ENCODE results near the gene NCOR1. TPM values are rescaled to one million over a fixed set of nuclear protein-coding genes. Genes with fewer than 3 reads are reported as not detected.

NCOR1 gene
- total and polyA plus RNA-seq, 9 of the 15 experiments (the other 6 are each of a cell fraction or from before 2014, with no cell fraction given) = 20.2 to 66.5 (median 50.9) TPM

- TF ChIP-seq YY1 (IDR thresholded peaks at IDR 0.05; ENCODE audit: borderline replicate concordance in 1 of 3, control insufficient read depth in 1 of 3, extremely low read depth in 1 of 3, insufficient read depth in 3 of 3, insufficient read length in 1 of 3, insufficient replicate concordance in 2 of 3, low read depth in 1 of 3, low read length in 2 of 3) = peak; percentile 42 to 92 (median 86)
- TF ChIP-seq TARDBP (IDR thresholded peaks at IDR 0.05) = 0 out of 2 replicates have a peak, but pooled peaks have one; percentile 35
- no peak for TF ChIP-seq TGIF2 (CRISPR knock-in tag; IDR thresholded peaks at IDR 0.05)
- TF ChIP-seq FOXK2 (conservative IDR thresholded peaks at IDR 0.05 in 1 of 2, IDR thresholded peaks at IDR 0.05 in 1 of 2; ENCODE audit: low read depth in 2 of 2) = peak; percentile 48 to 60; a peak in 2 of 4 replicates
- TF ChIP-seq, protein P1, sequence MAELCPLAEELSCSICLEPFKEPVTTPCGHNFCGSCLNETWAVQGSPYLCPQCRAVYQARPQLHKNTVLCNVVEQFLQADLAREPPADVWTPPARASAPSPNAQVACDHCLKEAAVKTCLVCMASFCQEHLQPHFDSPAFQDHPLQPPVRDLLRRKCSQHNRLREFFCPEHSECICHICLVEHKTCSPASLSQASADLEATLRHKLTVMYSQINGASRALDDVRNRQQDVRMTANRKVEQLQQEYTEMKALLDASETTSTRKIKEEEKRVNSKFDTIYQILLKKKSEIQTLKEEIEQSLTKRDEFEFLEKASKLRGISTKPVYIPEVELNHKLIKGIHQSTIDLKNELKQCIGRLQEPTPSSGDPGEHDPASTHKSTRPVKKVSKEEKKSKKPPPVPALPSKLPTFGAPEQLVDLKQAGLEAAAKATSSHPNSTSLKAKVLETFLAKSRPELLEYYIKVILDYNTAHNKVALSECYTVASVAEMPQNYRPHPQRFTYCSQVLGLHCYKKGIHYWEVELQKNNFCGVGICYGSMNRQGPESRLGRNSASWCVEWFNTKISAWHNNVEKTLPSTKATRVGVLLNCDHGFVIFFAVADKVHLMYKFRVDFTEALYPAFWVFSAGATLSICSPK (IDR thresholded peaks at IDR 0.05; ENCODE audit: borderline replicate concordance) = no peak
- no peak for TF ChIP-seq PCBP2 (IDR thresholded peaks at IDR 0.05; ENCODE audit: low read depth, low read length, poor library complexity, severe bottlenecking)
- TF ChIP-seq PYGO2 (tag; IDR thresholded peaks at IDR 0.05) = no peak; the same call in 1 of the 2 replicates
- TF ChIP-seq ZFP91 (CRISPR knock-in tag; IDR thresholded peaks at IDR 0.05) = no peak
- TF ChIP-seq SP2 (IDR thresholded peaks at IDR 0.05; ENCODE audit: extremely low read depth, low read depth, low read length, poor library complexity, severe bottlenecking) = no peak
- peak; percentile 96 for TF ChIP-seq C11orf30 (IDR thresholded peaks at IDR 0.05; ENCODE audit: low read depth)
- TF ChIP-seq HDAC6 (IDR thresholded peaks at IDR 0.05; ENCODE audit: low read depth, low read length) = no peak
- TF ChIP-seq HDAC8 (tag; IDR thresholded peaks at IDR 0.05) = no peak; the same call in 1 of the 2 replicates
- peak; percentile 48 to 72; a peak in 1 of 4 replicates for TF ChIP-seq TEAD1 (CRISPR knock-in tag; IDR thresholded peaks at IDR 0.05)
- TF ChIP-seq DNMT1 (IDR thresholded peaks at IDR 0.05) = no peak
- peak; percentile 39; the same call in 1 of the 2 replicates for TF ChIP-seq GTF2E2 (tag; IDR thresholded peaks at IDR 0.05)
- TF ChIP-seq CC2D1A (IDR thresholded peaks at IDR 0.05) = no peak
- TF ChIP-seq, protein P2, sequence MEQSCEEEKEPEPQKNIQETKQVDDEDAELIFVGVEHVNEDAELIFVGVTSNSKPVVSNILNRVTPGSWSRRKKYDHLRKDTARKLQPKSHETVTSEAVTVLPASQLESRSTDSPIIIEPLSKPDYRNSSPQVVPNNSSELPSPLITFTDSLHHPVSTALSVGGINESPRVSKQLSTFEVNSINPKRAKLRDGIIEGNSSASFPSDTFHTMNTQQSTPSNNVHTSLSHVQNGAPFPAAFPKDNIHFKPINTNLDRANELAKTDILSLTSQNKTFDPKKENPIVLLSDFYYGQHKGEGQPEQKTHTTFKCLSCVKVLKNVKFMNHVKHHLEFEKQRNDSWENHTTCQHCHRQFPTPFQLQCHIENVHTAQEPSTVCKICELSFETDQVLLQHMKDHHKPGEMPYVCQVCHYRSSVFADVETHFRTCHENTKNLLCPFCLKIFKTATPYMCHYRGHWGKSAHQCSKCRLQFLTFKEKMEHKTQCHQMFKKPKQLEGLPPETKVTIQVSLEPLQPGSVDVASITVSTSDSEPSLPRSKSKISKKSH (CRISPR knock-in tag; IDR thresholded peaks at IDR 0.05) = no peak
- TF ChIP-seq NR0B1 (IDR thresholded peaks at IDR 0.05; ENCODE audit: partially characterized antibody) = no peak
- no peak for TF ChIP-seq ZNF146 (CRISPR knock-in tag; IDR thresholded peaks at IDR 0.05; ENCODE audit: unreplicated experiment)
- no peak for TF ChIP-seq ZNF644 (tag; IDR thresholded peaks at IDR 0.05; ENCODE audit: low read depth)
- no peak for TF ChIP-seq ILK (tag; IDR thresholded peaks at IDR 0.05; ENCODE audit: borderline replicate concordance, low read depth)
These were observed 1.8 kb upstream of the NCOR1 start, which contains the start of gene PIGL (continued) for GRCh38 chr17:16217002-16217635.
